Testis (tissue), 3 donors: Measurements from ENCODE around the gene MAP3K14. TPM values are rescaled to one million over a fixed set of nuclear protein-coding genes. Genes with fewer than 3 reads are reported as not detected.

Experiments
- DNase-seq: peaks from one replicate; pipeline ENCODE4 v3.0.0-alpha.2; 2019
- H3K27ac ChIP-seq, 2 donors: fragments of 200-600 bp; sonication (generic); one replicate each; pipeline ENCODE4 v1.5.1; 2019
- H3K27me3 ChIP-seq: fragments of 200-600 bp; sonication (generic); one replicate; pipeline ENCODE4 v1.5.1; 2019
- H3K36me3 ChIP-seq: fragments of 200-600 bp; sonication (generic); one replicate; pipeline ENCODE4 v1.5.1; 2017; ENCODE audit warnings: low read depth; ENCODE audit errors: missing control alignments
- H3K4me1 ChIP-seq: fragments of 200-600 bp; sonication (generic); one replicate; pipeline ENCODE4 v1.5.1; 2019
- H3K4me3 ChIP-seq, 2 donors: fragments of 200-600 bp; sonication (generic); one replicate each; pipeline ENCODE4 v1.5.1; 2017 to 2019
- H3K9me3 ChIP-seq: fragments of 200-600 bp; sonication (generic); one replicate; pipeline ENCODE4 v1.5.1; 2017
- CTCF ChIP-seq, 3 experiments: fragments of 450-650 bp in 2 of 3; fragments of 200-600 bp in 1 of 3; sonication (generic) in 1 of 3; IDR thresholded peaks; one replicate each; pipeline ENCODE4 v1.5.1; 2016 to 2019; ENCODE audit warnings: antibody characterized with exemption in 3 of 3, mild to moderate bottlenecking in 2 of 3, moderate library complexity in 1 of 3
- POLR2A ChIP-seq: fragments of 450-650 bp; IDR thresholded peaks from one replicate; pipeline ENCODE4 v1.6.1; 2017; ENCODE audit warnings: antibody characterized with exemption, mild to moderate bottlenecking, moderate library complexity
- WGBS, 2 donors: methylation state at CpG; one replicate each; pipeline ENCODE4 v1.1.5; 2018; 5-methylcytosine and 5-hydroxymethylcytosine counted together
- intact Hi-C: fragments of 100-400 bp; cut with DNase I; formaldehyde crosslinking; loops from one replicate; pipeline ENCODE4 v1.15.1; 2023; ENCODE audit warnings: low total_unique reads
- polyA plus RNA-seq: library from polyadenylated mRNA; stranded (reverse); fragments of 350-450 nt; fragmentation: Illumina TruSeq; extraction: RNeasy Lipid Tissue Mini Kit (QIAGEN cat#74804); gene quantifications from one replicate; pipeline ENCODE4 v1.2.3, GENCODE V29; 2014; ENCODE audit warnings: low read depth, low replicate concordance; ENCODE audit not compliant: insufficient read depth
- total RNA-seq, 2 donors: library from RNA; depleted of rRNA; stranded (reverse); fragments of >200 nt; gene quantifications; one replicate each; pipeline ENCODE4 v1.2.3, GENCODE V29; 2016

MAP3K14 gene
- total and polyA plus RNA-seq, 3 donors from 2014 or later: 12.4 to 24.9 (median 14.6) TPM

GRCh38 chr17:45339646-45340605, 23.1 kb upstream of the MAP3K14 start:
- H3K9me3 ChIP-seq: no peaks in the 10 kb centered on the region
- no peaks in the 10 kb centered on the region for H3K27me3 ChIP-seq
- no peak overlapping the region for H3K4me3 ChIP-seq
- H3K4me1 ChIP-seq: peaks cover 32% of the 10 kb centered on the region
- 84 to 92% methylated on average over 8 of the region's 8 CpGs for WGBS, 2 donors
- H3K36me3 ChIP-seq: no peaks in the 10 kb centered on the region
- TF ChIP-seq POLR2A (no peak), CTCF (IDR thresholded peaks at IDR 0.05) (no peak)
- DNase-seq: no peak
- H3K27ac ChIP-seq: no peak overlapping the region
- intact Hi-C loops: no loop called here

- no peak for DNase-seq
- Histone ChIP-seq H3K27ac (no peak overlapping the region), H3K27me3 (no peaks in the 10 kb centered on the region), H3K4me1 (peaks cover 32% of the 10 kb centered on the region), H3K9me3 (no peaks in the 10 kb centered on the region), H3K4me3 (no peak overlapping the region), H3K36me3 (no peaks in the 10 kb centered on the region)
- WGBS, 2 donors: 91 to 95% methylated on average over 4 to 8 of the region's 8 CpGs
- intact Hi-C loops: no loop called here
- TF ChIP-seq POLR2A (no peak), CTCF (IDR thresholded peaks at IDR 0.05) (no peak)
Measured at GRCh38 chr17:45338996-45339535, 22.2 kb upstream of the MAP3K14 start.

- H3K9me3 ChIP-seq: no peaks in the 10 kb centered on the region
- intact Hi-C loops: no loop called here
- H3K4me1 ChIP-seq: peaks cover 36% of the 10 kb centered on the region
- WGBS, 2 donors: 73 to 84% methylated on average over 13 to 15 of the region's 15 CpGs
- DNase-seq: no peak
- H3K36me3 ChIP-seq: no peaks in the 10 kb centered on the region
- no peaks in the 10 kb centered on the region for H3K27me3 ChIP-seq
- H3K4me3 ChIP-seq: no peak overlapping the region
- peak overlapping the region in 1 of 2 donors; percentile 47 for H3K27ac ChIP-seq
- no peak for TF ChIP-seq CTCF (IDR thresholded peaks at IDR 0.05)
- no peak for TF ChIP-seq POLR2A
Measured at GRCh38 chr17:45338023-45338781, 21.4 kb upstream of the MAP3K14 start.

- peaks cover 41% of the 10 kb centered on the region for H3K4me1 ChIP-seq
- DNase-seq: peak; percentile 44
- no peak overlapping the region for H3K27ac ChIP-seq
- H3K36me3 ChIP-seq: no peaks in the 10 kb centered on the region
- no peaks in the 10 kb centered on the region for H3K9me3 ChIP-seq
- intact Hi-C loops: no loop called here
- H3K4me3 ChIP-seq: no peak overlapping the region
- TF ChIP-seq CTCF (IDR thresholded peaks at IDR 0.05) (no peak), POLR2A (no peak)
- 58 to 84% methylated on average over 8 to 9 of the region's 9 CpGs for WGBS, 2 donors
- no peaks in the 10 kb centered on the region for H3K27me3 ChIP-seq
Measured at GRCh38 chr17:45336390-45337182, 19.8 kb upstream of the MAP3K14 start.
